Left lung (tissue), 10 donors: Measurements from ENCODE around the gene GPR26. TPM values are rescaled to one million over a fixed set of nuclear protein-coding genes. Genes with fewer than 3 reads are reported as not detected.

Experiments used
- ATAC-seq: fragments of 200-7000 bp; cut with Tn5 transposase; one replicate; pipeline ENCODE4 v1.9.1; 2020; ENCODE audit warnings: moderate library complexity
- DNase-seq, 4 donors: peaks; one replicate each; pipeline ENCODE4 v3.0.0-alpha.2; 2013 to 2020
- H3K27ac ChIP-seq, 2 donors: fragments of 200-600 bp; sonication (generic) in 1 of 2; one replicate each; pipeline versions ENCODE4 v1.5.0 to v1.8.0; 2020 to 2021
- H3K27me3 ChIP-seq, 2 donors: fragments of 200-600 bp; sonication (generic) in 1 of 2; one replicate each; pipeline versions ENCODE4 v1.5.0 to v1.8.0; 2020 to 2021
- H3K36me3 ChIP-seq, 2 donors: fragments of 200-600 bp; sonication (generic) in 1 of 2; one replicate each; pipeline versions ENCODE4 v1.5.0 to v1.8.0; 2020 to 2021
- H3K4me1 ChIP-seq, 2 donors: fragments of 200-600 bp; one replicate each; pipeline ENCODE4 v1.8.0; 2021
- H3K4me3 ChIP-seq, 2 donors: fragments of 200-600 bp; sonication (generic) in 1 of 2; one replicate each; pipeline versions ENCODE4 v1.5.0 to v1.8.0; 2020 to 2021; ENCODE audit warnings: mild to moderate bottlenecking in 1 of 2
- H3K9me3 ChIP-seq, 2 donors: fragments of 200-600 bp; sonication (generic) in 1 of 2; one replicate each; pipeline versions ENCODE4 v1.5.0 to v1.8.0; 2020 to 2021
- CTCF ChIP-seq, 2 donors: fragments of 200-600 bp; sonication (generic) in 1 of 2; IDR thresholded peaks; one replicate each; pipeline versions ENCODE4 v1.5.0 to v1.8.0; 2021; ENCODE audit warnings: antibody characterized with exemption in 2 of 2
- intact Hi-C, 2 donors: fragments of 100-400 bp; cut with DNase I; formaldehyde crosslinking; loops; one replicate each; pipeline versions ENCODE4 v1.11.2 to v1.14.2; 2022
- polyA plus RNA-seq, 6 donors: library from polyadenylated mRNA; unstranded; fragments of 120-200 nt; gene quantifications; one replicate each; pipeline ENCODE4 v1.2.1, GENCODE V29; 2013; ENCODE audit not compliant: insufficient read length in 6 of 6
- total RNA-seq, 2 donors: library from RNA; stranded (reverse); fragmentation: NEBNext Ultra II Directional; extraction: Animal tissue kit (Norgen Biotek cat#: 25700); gene quantifications; one replicate each; pipeline ENCODE4 v1.2.1, GENCODE V29; 2021
- donor health status: DM: no; HTN: yes; CAD: no.
- donor health status: DM: no; HTN: no; CAD: no.

Gene GPR26
- total and polyA plus RNA-seq, 8 donors = 0.01 TPM; not detected in 7

GRCh38 chr10:123673198-123673597, 7.0 kb downstream of the GPR26 start:
- H3K4me3 ChIP-seq = no peak overlapping the region
- intact Hi-C loops = no loop called here
- no peaks in the 10 kb centered on the region for H3K4me1 ChIP-seq
- no peak for TF ChIP-seq CTCF (IDR thresholded peaks at IDR 0.05)
- peaks cover 0 to 41% of the 10 kb centered on the region in 2 donors for H3K27me3 ChIP-seq
- DNase-seq (no peak), ATAC-seq (no peak)
- H3K9me3 ChIP-seq = no peaks in the 10 kb centered on the region
- no peaks in the 10 kb centered on the region for H3K36me3 ChIP-seq
- H3K27ac ChIP-seq = no peak overlapping the region

GRCh38 chr10:123674741-123675140, 8.6 kb downstream of the GPR26 start:
- Histone ChIP-seq H3K9me3 (no peaks in the 10 kb centered on the region), H3K36me3 (no peaks in the 10 kb centered on the region), H3K27me3 (peaks cover 0 to 26% of the 10 kb centered on the region in 2 donors), H3K4me3 (no peak overlapping the region), H3K4me1 (no peaks in the 10 kb centered on the region), H3K27ac (no peak overlapping the region)
- intact Hi-C loops = no loop called here
- no peak for TF ChIP-seq CTCF (IDR thresholded peaks at IDR 0.05)
- no peak for ATAC-seq
- no peak for DNase-seq

- no peak for ATAC-seq
- H3K27me3 ChIP-seq = peaks cover 0 to 15% of the 10 kb centered on the region in 2 donors
- intact Hi-C loops = no loop called here
- no peaks in the 10 kb centered on the region for H3K4me1 ChIP-seq
- no peak for TF ChIP-seq CTCF (IDR thresholded peaks at IDR 0.05)
- no peak overlapping the region for H3K27ac ChIP-seq
- no peak for DNase-seq
- no peaks in the 10 kb centered on the region for H3K36me3 ChIP-seq
- H3K9me3 ChIP-seq = no peaks in the 10 kb centered on the region
- H3K4me3 ChIP-seq = no peak overlapping the region
Measured at GRCh38 chr10:123675811-123676210, 9.7 kb downstream of the GPR26 start.

GRCh38 chr10:123677556-123677955, 11.4 kb downstream of the GPR26 start:
- H3K27me3 ChIP-seq = peaks cover 0 to 7% of the 10 kb centered on the region in 2 donors
- TF ChIP-seq CTCF (IDR thresholded peaks at IDR 0.05) = no peak
- H3K27ac ChIP-seq = no peak overlapping the region
- intact Hi-C loops = no loop called here
- ATAC-seq (no peak), DNase-seq (no peak)
- H3K36me3 ChIP-seq = no peaks in the 10 kb centered on the region
- H3K9me3 ChIP-seq = no peaks in the 10 kb centered on the region
- no peaks in the 10 kb centered on the region for H3K4me1 ChIP-seq
- H3K4me3 ChIP-seq = no peak overlapping the region

GRCh38 chr10:123678376-123678775, 12.2 kb downstream of the GPR26 start:
- TF ChIP-seq CTCF (IDR thresholded peaks at IDR 0.05) = no peak
- Histone ChIP-seq H3K27me3 (peaks cover 0 to 9% of the 10 kb centered on the region in 2 donors), H3K4me1 (no peaks in the 10 kb centered on the region), H3K4me3 (no peak overlapping the region), H3K36me3 (no peaks in the 10 kb centered on the region), H3K9me3 (no peaks in the 10 kb centered on the region), H3K27ac (no peak overlapping the region)
- DNase-seq (no peak), ATAC-seq (no peak)
- intact Hi-C loops = no loop called here
